Muscle of back (tissue), 11 donors: Measurements from ENCODE around the gene SLC25A15. TPM values are rescaled to one million over a fixed set of nuclear protein-coding genes. Genes with fewer than 3 reads are reported as not detected.
A peak's percentile ranks its signal among the peaks of the same experiment; 100 is the strongest.
"Not testable (repeated sequence)": the region's sequence is repeated elsewhere in the genome, so short reads cannot be mapped to it uniquely, and the experiment has no call there.

ENCODE experiments used
- DNase-seq, 3 donors: peaks; one replicate each; pipeline versions ENCODE4 v3.0.0 to v3.0.0-alpha.2; 2013
- polyA plus RNA-seq, 10 donors: library from polyadenylated mRNA; unstranded; fragments of 120-200 nt; gene quantifications; one replicate each; pipeline ENCODE4 v1.2.1, GENCODE V29; 2013; ENCODE audit not compliant: insufficient read length in 10 of 10

SLC25A15 gene
- polyA plus RNA-seq, 10 donors = 10.9 to 15.1 (median 13.0) TPM

DNA sequence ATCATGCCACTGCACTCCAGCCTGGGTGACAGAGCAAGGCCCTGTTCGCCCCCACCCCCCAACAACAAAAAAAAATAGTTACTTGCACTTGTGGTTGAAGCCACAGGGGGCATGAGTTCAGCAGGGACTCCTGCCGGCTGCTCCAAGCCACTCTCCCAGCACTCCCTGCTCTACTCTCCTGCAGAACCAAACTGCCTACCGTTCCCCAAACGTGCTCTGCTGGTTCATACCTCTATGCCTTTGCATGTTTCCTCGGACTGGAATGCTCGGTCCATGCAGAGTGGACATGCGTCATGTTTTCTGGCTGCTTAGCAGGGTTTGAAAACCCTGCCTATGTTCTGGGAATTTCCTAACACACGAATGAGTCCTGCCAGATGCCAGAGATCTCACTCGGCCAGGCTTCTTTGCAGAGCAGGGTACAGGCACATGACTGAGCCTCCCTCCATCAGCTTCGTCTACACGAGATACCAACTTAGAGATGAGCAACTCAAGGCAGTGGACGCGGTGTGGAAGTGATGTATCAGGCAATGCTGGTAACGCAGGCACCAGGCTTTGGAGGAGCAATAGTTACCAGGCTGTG, 8.5 kb upstream of the SLC25A15 start:
- DNase-seq = no peak

DNA sequence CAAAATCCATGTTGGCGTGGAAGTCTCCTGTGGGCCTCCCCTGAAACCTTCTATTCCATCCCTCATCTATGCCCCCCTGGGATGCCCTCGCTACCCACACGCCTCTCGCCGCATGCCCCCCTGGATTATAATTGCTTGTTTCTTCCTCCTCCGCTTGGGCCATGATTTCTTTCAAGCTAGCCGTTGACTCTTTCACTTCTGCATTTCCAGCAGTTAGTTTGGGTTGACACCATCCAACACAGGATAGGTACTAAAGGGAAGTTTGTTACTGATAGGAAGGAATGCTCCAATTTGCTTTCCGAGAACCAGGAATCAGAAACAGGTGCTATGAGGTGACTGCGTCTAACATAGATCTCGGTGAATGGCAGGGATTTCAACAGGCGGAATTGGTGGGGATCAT, 7.7 kb upstream of the SLC25A15 start:
- DNase-seq = no peak

DNA sequence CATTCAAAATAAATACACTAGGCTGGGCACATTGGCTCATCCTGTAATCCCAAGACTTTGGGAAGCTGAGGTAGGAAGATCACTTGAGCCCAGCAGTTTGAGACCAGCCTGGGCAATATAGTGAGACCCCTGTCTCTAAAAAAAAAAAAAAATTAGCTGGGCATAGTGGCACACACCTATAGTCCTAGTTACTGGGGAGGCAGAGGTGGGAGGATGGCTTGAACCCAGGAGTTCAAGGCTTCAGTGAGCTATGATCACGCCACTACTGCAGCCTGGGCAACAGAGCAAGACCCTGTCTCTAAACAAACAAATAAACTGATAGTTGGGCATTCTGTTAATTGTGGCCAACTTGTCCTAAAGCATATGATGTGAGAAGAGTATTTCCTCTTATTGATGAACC, 6.4 kb upstream of the SLC25A15 start:
- DNase-seq = not testable (repeated sequence)

DNA sequence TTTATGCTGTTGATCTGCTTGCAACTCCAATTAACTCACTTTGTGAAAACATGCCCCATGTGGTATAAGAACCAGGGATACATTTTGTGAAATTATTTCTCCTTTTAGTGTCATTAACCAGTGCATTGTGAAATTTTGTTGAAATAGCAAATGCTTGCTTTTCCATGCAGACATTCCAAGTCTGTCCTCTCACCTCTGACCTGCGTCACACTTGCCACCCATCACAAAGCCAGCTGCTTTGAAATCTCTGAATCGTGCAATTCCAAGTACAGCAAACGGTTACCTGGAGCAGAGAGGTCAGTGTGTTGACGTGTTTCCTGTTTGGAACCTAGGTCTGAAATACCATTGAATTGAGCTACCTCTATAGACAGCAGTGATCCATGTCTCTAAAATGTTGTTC, 4.9 kb upstream of the SLC25A15 start:
- DNase-seq = no peak

DNA sequence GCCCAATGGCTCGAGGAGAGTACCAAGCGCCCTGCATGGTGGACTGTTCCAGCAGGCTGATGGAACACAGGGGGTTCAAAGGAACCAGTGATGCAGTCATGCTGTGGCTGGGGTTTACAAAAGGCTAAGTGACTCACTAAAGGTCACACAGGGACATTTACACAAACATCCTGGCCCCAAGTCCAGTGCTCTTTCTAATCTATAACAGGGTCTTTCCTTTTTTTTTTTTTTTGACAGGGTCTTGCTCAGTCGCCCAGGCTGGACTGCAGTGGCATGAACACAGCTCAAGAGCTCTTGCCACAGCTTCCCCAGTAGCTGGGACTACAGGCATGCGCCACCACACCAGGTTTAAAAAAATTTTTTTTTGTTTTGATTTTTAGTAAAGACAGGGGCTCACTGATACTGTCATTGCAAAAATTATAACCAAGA, 2.8 kb upstream of the SLC25A15 start:
- DNase-seq = no peak

DNA sequence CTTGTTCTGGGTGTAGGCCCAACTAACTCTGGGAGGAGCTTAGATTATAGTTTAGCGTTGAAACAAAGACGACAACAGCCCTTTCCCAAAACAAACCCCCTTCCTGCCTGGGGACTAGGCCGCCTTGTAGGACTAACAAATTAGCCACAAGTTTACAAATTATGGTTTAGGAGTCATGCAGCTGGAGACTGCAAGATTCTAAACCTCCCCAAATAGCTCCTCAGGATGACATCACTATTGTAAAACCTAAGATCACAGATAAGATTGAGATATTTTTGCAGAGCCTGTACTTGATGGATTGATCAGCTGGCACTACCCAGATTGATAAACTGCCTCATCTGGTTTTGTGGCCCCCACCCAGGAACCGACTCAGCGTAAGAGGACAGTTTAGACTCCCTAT, 2.3 kb upstream of the SLC25A15 start:
- DNase-seq = no peak

DNA sequence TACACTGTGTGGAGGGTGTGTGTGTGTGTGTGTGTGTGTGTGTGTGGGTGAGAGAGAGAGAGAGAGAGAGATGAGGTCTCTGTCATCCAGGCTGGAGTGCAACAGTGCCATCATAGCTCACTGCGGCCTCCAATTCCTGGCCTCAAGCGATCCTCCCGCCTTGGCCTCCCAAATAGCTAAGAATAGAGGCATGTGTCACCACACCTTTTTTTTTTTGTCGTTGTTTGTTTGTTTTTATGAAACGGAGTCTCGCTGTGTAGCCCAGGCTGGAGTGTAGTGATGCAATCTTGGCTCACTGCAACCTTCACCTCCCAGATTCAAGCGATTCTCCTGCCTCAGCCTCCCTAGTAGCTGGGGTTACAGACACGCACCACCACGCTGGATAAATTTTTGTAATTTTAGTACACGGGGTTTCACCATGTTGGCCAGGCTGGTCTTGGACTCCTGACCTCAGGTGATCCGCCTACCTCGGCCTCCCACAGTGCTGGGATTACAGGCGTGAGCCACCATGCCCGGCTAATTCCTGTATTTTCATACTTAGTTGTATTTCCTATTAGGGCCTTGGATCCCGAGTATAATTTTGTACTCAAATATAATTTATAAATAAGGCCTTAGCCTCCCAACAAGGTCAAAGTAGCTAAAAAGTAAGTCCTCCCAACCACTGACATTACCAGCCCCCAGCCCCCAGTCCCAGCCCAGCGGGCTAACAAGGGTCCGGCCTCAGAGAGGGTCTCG, 704 bp upstream of the SLC25A15 start:
- peak in 1 of 3 donors; percentile 11 for DNase-seq

DNA sequence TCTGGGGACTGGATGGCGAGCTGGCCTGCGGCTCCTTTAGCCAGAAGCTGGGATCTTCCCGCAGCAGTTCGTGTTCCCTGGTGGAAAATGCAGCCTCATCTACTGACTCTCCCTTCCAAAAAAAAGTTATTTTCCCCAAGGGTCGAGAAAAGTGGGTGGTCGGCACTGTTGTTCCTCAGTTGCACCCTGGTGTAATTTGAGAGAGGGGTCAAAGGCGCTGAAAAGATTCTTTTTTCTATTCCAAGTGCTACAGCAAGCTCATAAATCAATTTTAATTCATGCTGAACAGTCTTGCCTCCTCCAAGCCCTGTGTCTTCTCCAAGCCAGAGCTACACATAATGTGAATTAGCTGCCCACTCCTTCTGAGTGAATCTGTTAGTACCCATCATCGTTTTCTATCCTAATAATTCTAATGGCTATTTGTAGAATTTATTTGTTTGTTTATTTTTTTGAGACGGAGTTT, 774 bp downstream of the SLC25A15 start:
- no peak for DNase-seq

DNA sequence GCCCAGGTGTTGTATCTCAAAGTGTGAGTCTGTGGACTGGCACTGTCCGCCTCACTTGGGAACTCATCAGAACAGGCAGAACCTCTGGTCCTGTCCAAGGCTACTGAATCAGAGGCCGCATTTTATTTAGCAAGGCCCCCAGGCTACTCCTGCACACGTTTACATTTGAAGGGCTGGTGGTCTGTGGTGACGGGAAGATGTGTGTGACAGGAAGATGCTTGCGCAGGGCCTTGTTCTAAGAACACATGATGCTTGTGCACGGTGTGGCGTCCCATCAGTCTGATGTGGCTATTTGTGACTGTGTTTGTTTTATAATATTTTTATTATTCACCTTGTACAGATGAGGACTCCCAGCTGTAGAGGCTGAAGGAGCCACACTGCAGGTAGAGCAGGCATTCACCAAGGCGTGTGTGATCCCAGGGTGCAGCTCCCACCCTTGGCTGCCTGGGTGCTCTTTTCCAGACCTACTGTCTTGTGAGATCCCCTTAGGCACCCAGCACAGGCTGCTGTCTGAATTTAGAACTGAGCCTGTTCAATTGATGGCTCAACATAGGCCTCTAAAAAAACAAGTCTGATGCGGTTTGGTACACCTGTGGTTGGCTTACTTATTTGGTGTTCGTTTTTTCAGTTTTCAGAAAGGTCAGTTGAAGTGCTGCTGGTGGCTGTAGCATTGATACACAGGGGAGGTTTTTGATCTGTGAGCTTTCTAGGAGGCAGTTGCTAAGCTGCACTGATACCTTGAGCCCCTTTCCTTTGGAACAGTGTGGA, 3.1 kb downstream of the SLC25A15 start:
- DNase-seq = no peak

DNA sequence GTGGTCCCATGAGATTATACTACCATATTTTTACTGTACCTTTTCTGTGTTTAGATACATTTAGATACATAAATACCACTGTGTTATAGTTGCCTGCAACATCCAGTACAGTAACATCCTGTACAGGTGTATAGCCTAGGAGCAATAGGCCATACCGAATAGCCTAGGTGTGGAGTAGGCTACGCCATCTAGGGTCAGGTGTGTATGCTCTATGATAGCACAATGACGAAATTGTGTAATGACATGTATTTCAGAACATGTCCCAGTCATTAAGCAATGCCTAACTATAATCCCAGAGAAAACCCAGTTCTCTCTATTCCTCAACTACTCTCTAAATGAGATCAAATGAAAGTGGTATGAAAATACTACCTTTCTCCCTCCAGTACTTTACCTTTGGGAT, 3.9 kb downstream of the SLC25A15 start:
- no peak for DNase-seq

DNA sequence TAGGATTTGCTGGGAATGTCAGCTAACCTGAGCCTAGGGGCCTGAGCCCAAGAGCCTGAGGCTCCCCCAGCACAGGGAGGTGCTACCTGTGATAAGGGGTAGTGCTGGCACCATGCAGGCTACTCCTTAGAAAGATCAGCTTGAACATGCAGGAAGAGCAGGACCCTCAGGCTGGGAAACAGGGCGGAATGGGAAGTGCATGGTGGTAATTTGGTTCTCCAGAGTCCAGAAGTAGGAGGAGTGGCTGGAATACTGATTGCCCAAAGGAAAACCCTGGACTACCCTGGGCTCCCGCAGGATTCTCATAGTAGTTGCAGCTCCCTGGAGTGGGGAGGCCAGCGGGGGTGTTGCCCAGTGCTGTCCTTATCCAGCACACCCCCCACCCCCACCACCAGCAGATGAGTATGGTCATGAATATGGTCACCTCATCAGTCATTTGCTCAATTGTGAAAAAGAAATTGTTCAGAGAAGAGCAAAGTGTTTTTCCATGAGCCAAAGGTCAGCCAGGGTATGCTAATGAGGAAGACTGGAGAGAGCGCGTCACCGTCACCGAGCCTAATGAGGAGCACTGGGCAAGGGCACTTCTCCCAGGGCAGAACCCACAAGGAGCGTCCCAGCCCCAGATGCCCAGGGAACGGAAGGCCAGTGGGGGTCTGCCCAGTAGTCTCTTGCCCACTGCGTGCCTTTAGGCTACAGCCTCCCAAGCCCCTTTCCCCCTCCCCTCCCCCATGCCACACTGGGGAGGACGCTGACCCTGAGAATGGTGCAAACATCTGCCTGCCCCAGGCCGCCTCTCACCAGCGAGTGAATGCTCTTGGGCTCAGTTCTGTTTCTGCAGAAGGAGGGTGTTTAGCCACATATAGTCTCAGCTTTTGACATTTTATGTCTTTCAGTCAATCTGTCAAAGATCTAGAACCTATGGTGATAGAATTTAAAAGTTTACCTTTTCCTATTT, 5.3 kb downstream of the SLC25A15 start:
- DNase-seq = no peak

DNA sequence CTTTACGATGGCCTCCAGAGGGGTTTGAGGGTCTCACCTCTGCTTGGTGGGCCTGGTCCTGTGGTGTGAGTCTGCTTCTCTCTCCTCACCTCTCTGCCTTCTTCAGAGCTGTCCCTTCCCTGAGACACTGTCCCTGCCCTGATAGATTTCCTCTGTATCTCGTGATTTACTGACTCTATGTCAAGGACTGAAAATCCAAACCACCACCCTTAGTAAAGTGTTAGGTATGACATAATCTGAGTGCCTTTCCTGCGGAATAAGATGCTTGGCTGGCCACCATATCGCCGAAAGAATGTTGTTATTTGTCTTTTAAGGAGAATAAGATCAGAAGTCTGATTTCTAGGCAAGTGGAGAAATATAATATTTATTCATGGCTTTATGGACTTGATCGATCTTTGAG, 7.2 kb downstream of the SLC25A15 start:
- no peak for DNase-seq

DNA sequence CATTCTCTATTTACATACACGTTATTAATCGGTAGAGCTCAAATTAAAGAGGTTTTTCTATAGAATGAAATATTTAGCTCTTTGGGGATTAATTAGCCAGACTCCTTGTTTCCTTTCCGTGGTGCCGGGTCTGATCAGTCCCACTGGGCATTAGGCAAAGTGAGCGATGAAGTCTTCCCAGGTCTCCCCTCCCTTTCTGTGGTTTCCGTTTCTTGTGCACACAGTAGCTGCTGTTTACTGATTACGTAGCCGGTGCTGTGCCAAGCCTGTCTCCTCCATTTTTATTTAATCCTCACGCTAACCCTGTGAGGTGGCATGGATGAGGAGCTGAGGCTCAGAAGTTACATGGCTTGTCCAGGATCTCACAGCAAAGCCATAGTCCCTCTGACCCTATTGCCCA, 9.0 kb downstream of the SLC25A15 start:
- DNase-seq = no peak

DNA sequence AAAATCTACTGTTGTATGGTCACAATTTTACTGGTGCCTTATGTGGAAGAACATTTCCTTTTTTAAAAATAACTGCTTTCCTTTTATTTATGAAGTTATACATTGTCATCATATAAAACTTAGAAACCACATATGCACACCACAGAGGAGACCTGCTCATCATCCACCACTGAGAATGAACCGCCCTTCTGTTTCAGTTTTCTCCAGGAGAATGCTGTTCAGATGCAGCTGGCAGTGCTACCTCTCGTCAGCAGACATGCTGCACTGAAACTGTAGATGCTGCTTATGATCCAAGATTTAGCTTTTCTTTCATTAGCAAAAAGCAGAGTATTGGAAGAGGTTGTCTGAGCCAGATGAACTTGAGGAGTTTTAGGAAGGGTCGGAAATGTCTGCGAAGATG, 10.1 kb downstream of the SLC25A15 start:
- DNase-seq = no peak

DNA sequence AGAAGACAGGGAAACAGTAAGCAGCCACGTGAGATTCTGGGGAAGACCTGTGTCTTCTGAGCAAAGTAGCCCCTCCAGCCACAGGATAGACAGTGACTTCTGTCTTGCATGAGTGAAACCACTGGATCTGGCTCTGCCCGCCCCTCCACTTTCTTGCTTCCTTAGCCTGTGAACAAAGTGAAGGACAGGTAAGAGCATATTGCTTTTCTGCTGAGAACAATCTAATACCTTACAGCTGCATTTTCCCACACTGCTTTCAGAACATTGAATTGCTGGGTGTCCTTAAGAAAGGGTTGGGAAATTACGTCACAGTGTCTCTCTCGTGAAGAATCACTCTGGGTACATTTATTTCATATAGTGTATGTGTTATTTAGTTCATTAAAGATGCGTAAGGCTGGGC, 11.1 kb downstream of the SLC25A15 start:
- DNase-seq = no peak

DNA sequence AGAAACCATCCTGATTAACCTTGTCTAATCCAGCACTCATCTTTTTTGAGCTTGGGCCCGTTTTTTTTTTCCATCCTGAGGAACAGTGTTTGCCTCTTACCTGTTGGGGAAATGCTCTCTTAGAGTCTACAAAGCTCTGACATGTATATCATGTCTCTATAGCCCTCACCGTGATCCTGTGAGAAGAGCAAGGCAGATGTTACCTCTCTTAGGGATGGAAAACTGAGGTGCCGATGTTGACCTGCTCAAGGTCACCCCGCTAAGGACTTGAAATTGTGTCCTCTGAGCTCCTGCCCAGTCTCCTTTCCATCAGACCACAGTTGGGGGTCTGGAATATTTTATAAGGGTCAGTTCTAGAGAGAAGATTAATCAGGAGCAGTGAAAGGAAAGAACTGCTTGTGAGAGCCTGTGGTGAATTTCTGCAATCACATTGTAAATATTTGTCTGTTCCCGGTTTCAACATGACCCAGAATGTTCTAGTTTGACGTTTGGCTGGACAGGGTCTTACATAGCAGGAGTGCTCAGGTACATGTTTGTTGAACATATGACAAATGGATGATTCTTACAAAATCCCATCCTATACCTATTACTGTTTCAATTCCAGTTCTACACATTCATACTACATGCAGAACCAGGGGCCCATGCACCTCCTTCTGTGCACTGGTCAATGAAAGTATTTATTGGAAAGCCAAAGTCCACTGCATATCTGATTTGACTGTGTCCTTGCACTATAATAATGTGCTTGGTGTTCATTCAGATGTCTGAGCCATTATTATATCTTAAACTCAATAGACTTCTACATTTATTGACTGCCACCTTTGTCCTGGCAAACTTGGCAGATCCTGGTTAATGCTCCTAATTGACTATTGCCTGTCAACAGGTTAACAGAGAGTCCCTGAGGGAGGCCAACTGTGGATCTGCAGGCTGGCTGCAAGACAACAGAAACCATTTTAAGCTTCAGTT, 12.1 kb downstream of the SLC25A15 start:
- no peak for DNase-seq

DNA sequence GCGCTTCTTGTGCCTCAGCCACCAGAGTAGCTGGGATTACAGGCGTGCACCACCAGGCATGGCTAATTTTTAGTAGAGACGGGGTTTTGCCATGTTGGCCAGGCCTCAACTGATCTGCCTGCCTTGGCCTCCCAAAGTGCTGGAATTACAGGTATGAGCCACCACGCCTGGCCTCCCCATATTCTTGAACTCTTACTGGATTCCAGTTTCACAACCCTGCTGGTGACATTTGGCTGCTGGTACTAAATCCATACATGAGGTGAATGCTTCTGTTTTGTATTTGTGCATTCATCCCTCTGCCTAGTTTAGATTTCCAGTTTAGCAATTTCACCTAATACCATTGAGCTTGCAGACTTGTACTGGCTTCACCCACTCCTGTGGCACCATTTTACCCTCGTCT, 13.9 kb downstream of the SLC25A15 start:
- DNase-seq = no peak

DNA sequence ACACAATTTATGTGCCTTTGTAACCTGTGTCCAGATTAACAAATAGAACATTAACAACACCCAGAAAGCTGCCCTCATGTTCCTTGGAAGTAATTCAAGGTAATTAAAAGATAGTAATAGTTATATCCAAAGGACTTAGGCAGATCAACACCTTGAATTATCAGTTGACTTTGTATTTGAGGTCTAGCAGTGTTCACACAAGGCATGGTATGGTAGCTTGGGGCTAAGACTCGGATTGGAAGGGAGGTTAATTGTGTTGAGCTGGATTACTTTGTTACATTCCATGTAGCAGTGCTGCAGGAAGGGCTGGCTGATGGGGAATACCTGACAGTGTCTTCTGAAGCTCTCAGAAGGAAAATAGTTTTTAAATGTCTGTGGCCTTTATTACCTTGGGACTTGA, 16.8 kb downstream of the SLC25A15 start:
- DNase-seq = no peak

DNA sequence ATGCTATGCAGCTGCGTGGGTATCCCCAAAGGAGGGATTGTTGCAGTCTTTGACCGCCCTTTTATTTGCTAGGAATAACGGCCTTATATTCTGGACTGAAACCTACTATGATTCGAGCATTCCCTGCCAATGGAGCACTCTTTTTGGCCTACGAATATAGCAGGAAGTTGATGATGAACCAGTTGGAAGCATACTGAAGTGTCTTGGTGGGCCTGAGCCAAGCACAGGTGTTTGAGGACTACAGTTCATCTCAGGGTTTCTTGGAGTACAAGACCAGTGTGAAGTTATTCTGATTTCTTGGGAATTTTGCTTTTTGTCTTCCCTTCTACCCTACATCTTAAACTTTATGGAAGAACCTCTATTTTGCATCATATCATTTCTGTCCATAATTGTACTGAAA, 20.1 kb downstream of the SLC25A15 start:
- peak in 1 of 3 donors; percentile 6 for DNase-seq

DNA sequence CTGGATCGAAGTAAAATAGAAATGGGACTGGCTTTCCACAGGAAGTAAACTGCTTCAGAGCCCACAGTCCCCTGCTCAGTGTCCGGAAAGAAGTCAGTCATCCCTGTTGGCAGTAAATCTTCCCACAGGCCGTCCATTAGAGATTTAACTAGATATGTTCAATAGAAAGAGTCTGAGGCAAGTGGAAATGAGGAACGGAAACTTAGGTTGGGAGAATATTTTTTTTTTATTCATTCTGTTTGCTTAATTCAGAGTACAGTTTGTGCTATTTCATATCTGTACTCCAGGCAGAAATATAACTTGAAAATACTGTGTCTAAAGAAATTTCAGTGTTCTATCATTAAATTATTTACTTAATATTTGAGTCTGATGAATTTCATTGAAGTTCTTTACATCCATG, 22.7 kb downstream of the SLC25A15 start:
- no peak for DNase-seq
